ENCODE data around the gene ZNF800. TPM values are rescaled to one million over a fixed set of nuclear protein-coding genes. Genes with fewer than 3 reads are reported as not detected.
A peak's percentile ranks its signal among the peaks of the same experiment; 100 is the strongest.

ZNF800 gene
- total and polyA plus RNA-seq, 2 donors (not counting 1 experiment from before 2014, with no cell fraction given) = 22.6 to 62.9 TPM

DNA sequence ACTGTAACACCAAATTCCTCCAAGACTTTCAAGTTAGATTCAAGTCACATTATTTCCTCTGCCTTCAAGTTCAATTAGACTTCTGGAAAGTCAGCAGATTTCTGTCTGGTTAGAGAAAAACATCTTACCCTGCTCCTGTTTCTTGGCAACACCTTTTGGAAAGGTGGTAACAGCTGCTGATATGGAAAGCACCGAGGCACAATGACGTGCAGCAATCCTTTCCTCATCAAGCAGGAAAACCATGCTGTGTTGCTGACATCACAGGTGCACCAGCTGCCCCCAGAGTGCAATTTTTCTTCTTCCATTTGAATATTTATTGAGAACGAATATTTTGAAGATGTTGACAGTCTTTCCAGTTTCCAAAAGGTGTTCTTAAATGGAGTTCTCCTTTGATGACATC, 41.9 kb downstream of the ZNF800 start:
- Mint-ChIP-seq H3K9me3 (ENCODE audit: insufficient read depth) (no peaks in the 10 kb centered on the region), H3K27ac (no peak overlapping the region), H3K27me3 (no peaks in the 10 kb centered on the region), H3K4me1 (peaks cover 23% of the 10 kb centered on the region), H3K4me3 (no peak overlapping the region)
- TF ChIP-seq EZH2 (IDR thresholded peaks at IDR 0.05; ENCODE audit: borderline replicate concordance, insufficient read depth, low read depth, low read length, poor library complexity, severe bottlenecking) = no peak
- TF ChIP-seq, protein P1, sequence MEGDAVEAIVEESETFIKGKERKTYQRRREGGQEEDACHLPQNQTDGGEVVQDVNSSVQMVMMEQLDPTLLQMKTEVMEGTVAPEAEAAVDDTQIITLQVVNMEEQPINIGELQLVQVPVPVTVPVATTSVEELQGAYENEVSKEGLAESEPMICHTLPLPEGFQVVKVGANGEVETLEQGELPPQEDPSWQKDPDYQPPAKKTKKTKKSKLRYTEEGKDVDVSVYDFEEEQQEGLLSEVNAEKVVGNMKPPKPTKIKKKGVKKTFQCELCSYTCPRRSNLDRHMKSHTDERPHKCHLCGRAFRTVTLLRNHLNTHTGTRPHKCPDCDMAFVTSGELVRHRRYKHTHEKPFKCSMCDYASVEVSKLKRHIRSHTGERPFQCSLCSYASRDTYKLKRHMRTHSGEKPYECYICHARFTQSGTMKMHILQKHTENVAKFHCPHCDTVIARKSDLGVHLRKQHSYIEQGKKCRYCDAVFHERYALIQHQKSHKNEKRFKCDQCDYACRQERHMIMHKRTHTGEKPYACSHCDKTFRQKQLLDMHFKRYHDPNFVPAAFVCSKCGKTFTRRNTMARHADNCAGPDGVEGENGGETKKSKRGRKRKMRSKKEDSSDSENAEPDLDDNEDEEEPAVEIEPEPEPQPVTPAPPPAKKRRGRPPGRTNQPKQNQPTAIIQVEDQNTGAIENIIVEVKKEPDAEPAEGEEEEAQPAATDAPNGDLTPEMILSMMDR (IDR thresholded peaks at IDR 0.05) = no peak
- ATAC-seq (ENCODE audit: low read depth) = no peak
- H3K9ac ChIP-seq (ENCODE audit: low read length) = no peak overlapping the region
- no peaks in the 10 kb centered on the region for H3K36me3 ChIP-seq (replicated peaks in 1 of 2; ENCODE audit: control extremely low read depth in 1 of 2, control insufficient read depth in 1 of 2, extremely low read depth in 1 of 2, insufficient read depth in 2 of 2, low read length in 1 of 2)
- no peak overlapping the region for H2AFZ ChIP-seq (ENCODE audit: insufficient read depth, low read depth, low read length, poor library complexity, severe bottlenecking)
- H3K9me3 ChIP-seq (ENCODE audit: control extremely low read depth in 1 of 3, control insufficient read depth in 2 of 3, insufficient read depth in 1 of 3, low read length in 2 of 3) = no peaks in the 10 kb centered on the region
- no peak overlapping the region for H3K4me2 ChIP-seq (replicated peaks; ENCODE audit: low read depth, low read length, poor library complexity, severe bottlenecking)
- no peaks in the 10 kb centered on the region for H3K79me2 ChIP-seq (ENCODE audit: control insufficient read depth, insufficient read depth, low read length)
- CTCF ChIA-PET = interaction anchor here (1.1 to 5.3 kb wide), 5 partner anchors 12 to 97 kb away, joined by 3 to 93 read pairs (median 4); partner anchors contain the start of gene ZNF800
- no peak for DNase-seq
- WGBS (ENCODE audit: insufficient coverage) = no CpG with 5 or more reads among the region's 3 CpGs
- POLR2A ChIA-PET = no interaction called here
- no peak overlapping the region for H3K4me3 ChIP-seq (ENCODE audit: control extremely low read depth in 1 of 5, extremely low read depth in 1 of 5, insufficient read depth in 1 of 5, low read depth in 2 of 5, low read length in 4 of 5)
- H4K20me1 ChIP-seq (ENCODE audit: control insufficient read depth, insufficient read depth, low read length, poor library complexity, severe bottlenecking) = no peaks in the 10 kb centered on the region
- H3K27me3 ChIP-seq (replicated peaks in 1 of 4; ENCODE audit: control extremely low read depth in 1 of 4, control insufficient read depth in 3 of 4, insufficient read depth in 4 of 4, low read length in 3 of 4) = no peaks in the 10 kb centered on the region
- intact Hi-C loops (cut with micrococcal nuclease) = no loop called here
- H3K4me1 ChIP-seq (ENCODE audit: control insufficient read depth in 2 of 2, insufficient read depth in 2 of 2, low read length in 2 of 2) = peaks cover 3 to 11% of the 10 kb centered on the region in 2 donors
- peak overlapping the region in 1 of 2 donors; percentile 25 for H3K27ac ChIP-seq (ENCODE audit: low read length in 2 of 2)

DNA sequence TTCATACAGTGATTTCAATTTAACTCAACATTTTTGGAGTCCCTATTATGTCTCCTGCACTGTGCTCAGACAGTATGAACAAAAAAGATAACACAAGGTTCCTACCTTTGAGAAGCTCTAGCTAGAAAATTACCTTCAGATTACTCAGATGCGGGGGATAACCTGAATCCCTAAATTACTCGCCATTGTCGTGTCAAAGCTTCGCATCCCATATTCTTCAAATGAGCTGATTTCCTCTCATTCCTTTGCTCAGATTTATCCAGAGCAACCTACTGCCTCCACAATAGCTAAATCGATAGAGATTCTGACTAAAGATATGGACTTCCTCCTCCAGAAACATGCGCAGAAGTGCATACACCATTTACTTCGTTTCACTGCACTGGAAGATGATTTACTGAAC, 42.6 kb downstream of the ZNF800 start:
- no peak for TF ChIP-seq EZH2 (IDR thresholded peaks at IDR 0.05; ENCODE audit: borderline replicate concordance, insufficient read depth, low read depth, low read length, poor library complexity, severe bottlenecking)
- Histone ChIP-seq H3K4me1 (ENCODE audit: control insufficient read depth in 2 of 2, insufficient read depth in 2 of 2, low read length in 2 of 2) (peaks cover 3 to 11% of the 10 kb centered on the region in 2 donors), H3K79me2 (ENCODE audit: control insufficient read depth, insufficient read depth, low read length) (no peaks in the 10 kb centered on the region), H2AFZ (ENCODE audit: insufficient read depth, low read depth, low read length, poor library complexity, severe bottlenecking) (no peak overlapping the region), H3K4me3 (ENCODE audit: control extremely low read depth in 1 of 5, extremely low read depth in 1 of 5, insufficient read depth in 1 of 5, low read depth in 2 of 5, low read length in 4 of 5) (no peak overlapping the region), H3K9ac (ENCODE audit: low read length) (no peak overlapping the region), H3K36me3 (replicated peaks in 1 of 2; ENCODE audit: control extremely low read depth in 1 of 2, control insufficient read depth in 1 of 2, extremely low read depth in 1 of 2, insufficient read depth in 2 of 2, low read length in 1 of 2) (no peaks in the 10 kb centered on the region), H4K20me1 (ENCODE audit: control insufficient read depth, insufficient read depth, low read length, poor library complexity, severe bottlenecking) (no peaks in the 10 kb centered on the region), H3K27ac (ENCODE audit: low read length in 2 of 2) (no peak overlapping the region), H3K9me3 (ENCODE audit: control extremely low read depth in 1 of 3, control insufficient read depth in 2 of 3, insufficient read depth in 1 of 3, low read length in 2 of 3) (no peaks in the 10 kb centered on the region), H3K4me2 (replicated peaks; ENCODE audit: low read depth, low read length, poor library complexity, severe bottlenecking) (no peak overlapping the region), H3K27me3 (replicated peaks in 1 of 4; ENCODE audit: control extremely low read depth in 1 of 4, control insufficient read depth in 3 of 4, insufficient read depth in 4 of 4, low read length in 3 of 4) (no peaks in the 10 kb centered on the region)
- DNase-seq = no peak
- no peak overlapping the region for H3K4me3 Mint-ChIP-seq
- no peaks in the 10 kb centered on the region for H3K27me3 Mint-ChIP-seq
- no peak overlapping the region for H3K27ac Mint-ChIP-seq
- WGBS (ENCODE audit: insufficient coverage) = 84% methylated on average over 5 of the region's 7 CpGs
- H3K9me3 Mint-ChIP-seq (ENCODE audit: insufficient read depth) = no peaks in the 10 kb centered on the region
- ChIA-PET CTCF (interaction anchor here (1.2 to 5.3 kb wide), 5 partner anchors 10 to 165 kb away, joined by 4 to 93 read pairs (median 5); partner anchors contain the start of gene ZNF800), POLR2A (no interaction called here)
- no peak for ATAC-seq (ENCODE audit: low read depth)
- intact Hi-C loops (cut with micrococcal nuclease) = no loop called here
- H3K4me1 Mint-ChIP-seq = peaks cover 23% of the 10 kb centered on the region

Measured in B cell (primary cell).